A549 (cell line): ENCODE data around the gene CTU2. TPM values are rescaled to one million over a fixed set of nuclear protein-coding genes. Genes with fewer than 3 reads are reported as not detected.

ENCODE experiments used
- ATAC-seq, 2 experiments: fragments of 200-7000 bp in 1 of 2; fragments of >200 bp in 1 of 2; cut with Nextera tagmentation in 1 of 2; cut with Tn5 transposase in 1 of 2; 3 replicates each; pipeline versions ENCODE4 v1.8.0 to v1.9.1; 2018 to 2020; ENCODE audit warnings: mild to moderate bottlenecking in 1 of 2, moderate library complexity in 1 of 2
- CTCF ChIA-PET: fragments of 300-600 bp; sonication (Branson Sonifier 250); formaldehyde crosslinking; extraction: SDS; loops from one replicate; lab custom pipeline; 2021; ENCODE audit warnings: antibody characterized with exemption, inconsistent platforms; lab: Yijun Ruan, JAX
- POLR2A ChIA-PET: fragments of 350-600 bp; formaldehyde crosslinking; extraction: SDS; loops from one replicate; lab custom pipeline; 2021; ENCODE audit warnings: antibody characterized with exemption, inconsistent platforms; lab: Yijun Ruan, JAX
- DNase-seq, 2 experiments: peaks; one replicate each; pipeline versions ENCODE4 v3.0.0 to v3.0.0-alpha.2; 2011 to 2016; ENCODE audit warnings: low read depth in 1 of 2, low spot score in 1 of 2
- FAIRE-seq: peaks from 2 replicates; lab custom pipeline; 2011; peaks lifted over from hg19 to GRCh38; lab: Jason Lieb, UNC
- H3K27ac ChIP-seq, 2 experiments: fragments of >200 bp; sonication (Bioruptor Twin); formaldehyde crosslinking; 3 replicates each; pipeline ENCODE4 v1.5.1; 2016 to 2017
- H3K4me1 ChIP-seq: fragments of >200 bp; sonication (Bioruptor Twin); formaldehyde crosslinking; 3 replicates; pipeline ENCODE4 v1.6.1; 2016
- H3K4me2 ChIP-seq: fragments of >200 bp; sonication (Bioruptor Twin); formaldehyde crosslinking; 3 replicates; pipeline ENCODE4 v1.6.1; 2016
- H3K4me3 ChIP-seq: fragments of >200 bp; sonication (Bioruptor Twin); formaldehyde crosslinking; 3 replicates; pipeline ENCODE4 v1.5.1; 2016
- H3K9me3 ChIP-seq: fragments of >200 bp; sonication (Bioruptor Twin); formaldehyde crosslinking; 3 replicates; pipeline ENCODE4 v1.6.1; 2016
- ATOH8 ChIP-seq: fragments of 250-450 bp; sonication (Bioruptor Pico); IDR thresholded peaks from 2 replicates; pipeline ENCODE4 v1.5.0; 2020; ENCODE audit warnings: low read depth, mild to moderate bottlenecking, moderate library complexity
- CHD2 ChIP-seq: fragments of 150-350 bp; IDR thresholded peaks from 2 replicates; pipeline ENCODE4 v1.6.1; 2014; ENCODE audit warnings: low read length; ENCODE audit not compliant: partially characterized antibody
- CTCF ChIP-seq: fragments of >200 bp; sonication (Bioruptor Twin); formaldehyde crosslinking; IDR thresholded peaks from 3 replicates; pipeline ENCODE4 v1.5.1; 2016
- EHMT2 ChIP-seq: fragments of 200-600 bp; sonication (generic); IDR thresholded peaks from 2 replicates; pipeline ENCODE4 v1.6.1; 2016; ENCODE audit warnings: antibody characterized with exemption, low read depth, mild to moderate bottlenecking, moderate library complexity
- EP300 ChIP-seq, 2 experiments: fragments of >200 bp; sonication (Bioruptor Twin); formaldehyde crosslinking; IDR thresholded peaks; 2 replicates in 1 of 2; 3 replicates in 1 of 2; pipeline ENCODE4 v1.6.1; 2016 to 2017
- FOSB ChIP-seq: fragments of 250-450 bp; sonication (Bioruptor Pico); IDR thresholded peaks from 2 replicates; pipeline ENCODE4 v1.5.0; 2020; ENCODE audit warnings: mild to moderate bottlenecking, moderate library complexity
- FOSL2 ChIP-seq, 2 experiments: fragments of 450-650 bp in 1 of 2; fragments of >200 bp in 1 of 2; sonication (Bioruptor Twin) in 1 of 2; formaldehyde crosslinking; IDR thresholded peaks; 2 replicates each; pipeline versions ENCODE4 v1.5.0 to v1.6.1; 2016 to 2020; ENCODE audit warnings: mild to moderate bottlenecking in 1 of 2, moderate library complexity in 1 of 2
- HES2 ChIP-seq: fragments of >200 bp; sonication (Bioruptor Twin); formaldehyde crosslinking; IDR thresholded peaks from 2 replicates; pipeline ENCODE4 v1.6.1; 2016
- HOXB13 ChIP-seq: fragments of 250-450 bp; sonication (Bioruptor Pico); IDR thresholded peaks from 2 replicates; pipeline ENCODE4 v1.5.0; 2020; ENCODE audit warnings: low read depth, mild to moderate bottlenecking, moderate library complexity
- HOXB5 ChIP-seq: fragments of 250-450 bp; sonication (Bioruptor Pico); IDR thresholded peaks from 2 replicates; pipeline ENCODE4 v1.5.0; 2020; ENCODE audit warnings: mild to moderate bottlenecking, moderate library complexity
- MAX ChIP-seq: IDR thresholded peaks from 2 replicates; pipeline ENCODE4 v1.6.1; 2012
- MAZ ChIP-seq: fragments of 150-350 bp; IDR thresholded peaks from 2 replicates; pipeline ENCODE4 v1.6.1; 2014; ENCODE audit warnings: antibody characterized with exemption, low read depth, low read length, borderline replicate concordance
- REST ChIP-seq: fragments of 200-600 bp; sonication (generic); IDR thresholded peaks from 2 replicates; pipeline ENCODE4 v1.6.1; 2016; ENCODE audit warnings: antibody characterized with exemption, mild to moderate bottlenecking, moderate library complexity
- RFX5 ChIP-seq: fragments of 450-650 bp; IDR thresholded peaks from 2 replicates; pipeline ENCODE4 v1.7.1; 2014; ENCODE audit warnings: antibody characterized with exemption, mild to moderate bottlenecking, moderate library complexity
- SMC3 ChIP-seq: fragments of >200 bp; sonication (Bioruptor Twin); formaldehyde crosslinking; IDR thresholded peaks from 3 replicates; pipeline ENCODE4 v1.6.1; 2018; ENCODE audit warnings: inconsistent platforms
- SREBF2 ChIP-seq: fragments of 450-650 bp; IDR thresholded peaks from 2 replicates; pipeline ENCODE4 v1.6.1; 2014; ENCODE audit warnings: mild to moderate bottlenecking, moderate library complexity
- ZSCAN20 ChIP-seq: fragments of 250-450 bp; sonication (Bioruptor Pico); IDR thresholded peaks from 2 replicates; pipeline ENCODE4 v1.8.0; 2022; ENCODE audit warnings: mild to moderate bottlenecking, moderate library complexity
- WGBS: methylation state at CpG from one replicate; pipeline ENCODE4 v1.1.6; 2017; ENCODE audit errors: missing lambda C conversion rate; 5-methylcytosine and 5-hydroxymethylcytosine counted together
- polyA plus RNA-seq, 4 experiments: library from polyadenylated mRNA; depleted of rRNA in 3 of 4; stranded (reverse); fragments of >200 nt; fragmentation: RNase III in 1 of 4; extraction: RNeasy Plus Mini Kit Qiagen cat#74134 plus additional on column Dnase treatment in 1 of 4; gene quantifications; 2 replicates in 3 of 4; 3 replicates in 1 of 4; pipeline ENCODE4 v1.2.3, GENCODE V29; 2011 to 2017

CTU2 gene
- polyA plus RNA-seq, 2 of the 4 experiments (the other 2 are of a cell fraction) = 16.4 to 21.8 TPM

- Histone ChIP-seq H3K9me3 (no peaks in the 10 kb centered on the region), H3K27ac (no peak overlapping the region), H3K4me2 (no peak overlapping the region), H3K4me3 (no peak overlapping the region), H3K4me1 (no peaks in the 10 kb centered on the region)
- DNase-seq (no peak), ATAC-seq (no peak), FAIRE-seq (no peak)
- POLR2A ChIA-PET = interaction anchor here (1.0 kb wide), 1 partner anchor 9 kb away, joined by 3 read pairs; no protein-coding TSS in a partner anchor
- WGBS = 91% methylated on average over 9 of the region's 15 CpGs
- CTCF ChIA-PET = interaction anchor here (1.1 to 4.1 kb wide), 6 partner anchors 9 to 95 kb away, joined by 3 to 36 read pairs (median 4); partner anchors contain the start of genes APRT, CTU2 and RNF166
- no peak for TF ChIP-seq EP300 (IDR thresholded peaks at IDR 0.05)
- TF ChIP-seq REST = no peak
- TF ChIP-seq MAX = no peak
- no peak for TF ChIP-seq RFX5
- TF ChIP-seq FOSL2 (IDR thresholded peaks at IDR 0.05) = no peak
- TF ChIP-seq FOSL2 (CRISPR knock-in tag; IDR thresholded peaks at IDR 0.05) = no peak
- TF ChIP-seq SMC3 = no peak
- TF ChIP-seq FOSB = no peak
- TF ChIP-seq EHMT2 = no peak
- no peak for TF ChIP-seq HOXB13 (CRISPR knock-in tag)
- TF ChIP-seq, all 56 proteins: peak for 0
Observed at GRCh38 chr16:88716201-88716600, 9.9 kb downstream of the CTU2 start.

- DNase-seq (no peak), ATAC-seq (no peak), FAIRE-seq (no peak)
- Histone ChIP-seq H3K4me2 (no peak overlapping the region), H3K4me3 (no peak overlapping the region), H3K4me1 (no peaks in the 10 kb centered on the region), H3K9me3 (no peaks in the 10 kb centered on the region), H3K27ac (no peak overlapping the region)
- ChIA-PET POLR2A (no interaction called here), CTCF (interaction anchor here (0.8 to 4.1 kb wide), 7 partner anchors 10 to 450 kb away, joined by 3 to 36 read pairs (median 4); partner anchors contain the start of genes APRT, CTU2 and RNF166)
- 97% methylated on average over 20 of the region's 21 CpGs for WGBS
- no peak for TF ChIP-seq ZSCAN20
- no peak for TF ChIP-seq REST
- no peak for TF ChIP-seq CHD2
- TF ChIP-seq MAX = no peak
- TF ChIP-seq HOXB5 (CRISPR knock-in tag) = no peak
- no peak for TF ChIP-seq CTCF
- no peak for TF ChIP-seq HES2
- TF ChIP-seq ATOH8 (CRISPR knock-in tag) = no peak
- TF ChIP-seq SREBF2 = no peak
- no peak for TF ChIP-seq MAZ
- TF ChIP-seq, all 56 proteins: peak for 0
Observed at GRCh38 chr16:88716601-88717001, 10.3 kb downstream of the CTU2 start.
